Measurements from ENCODE around the gene ADGRD1.

DNA sequence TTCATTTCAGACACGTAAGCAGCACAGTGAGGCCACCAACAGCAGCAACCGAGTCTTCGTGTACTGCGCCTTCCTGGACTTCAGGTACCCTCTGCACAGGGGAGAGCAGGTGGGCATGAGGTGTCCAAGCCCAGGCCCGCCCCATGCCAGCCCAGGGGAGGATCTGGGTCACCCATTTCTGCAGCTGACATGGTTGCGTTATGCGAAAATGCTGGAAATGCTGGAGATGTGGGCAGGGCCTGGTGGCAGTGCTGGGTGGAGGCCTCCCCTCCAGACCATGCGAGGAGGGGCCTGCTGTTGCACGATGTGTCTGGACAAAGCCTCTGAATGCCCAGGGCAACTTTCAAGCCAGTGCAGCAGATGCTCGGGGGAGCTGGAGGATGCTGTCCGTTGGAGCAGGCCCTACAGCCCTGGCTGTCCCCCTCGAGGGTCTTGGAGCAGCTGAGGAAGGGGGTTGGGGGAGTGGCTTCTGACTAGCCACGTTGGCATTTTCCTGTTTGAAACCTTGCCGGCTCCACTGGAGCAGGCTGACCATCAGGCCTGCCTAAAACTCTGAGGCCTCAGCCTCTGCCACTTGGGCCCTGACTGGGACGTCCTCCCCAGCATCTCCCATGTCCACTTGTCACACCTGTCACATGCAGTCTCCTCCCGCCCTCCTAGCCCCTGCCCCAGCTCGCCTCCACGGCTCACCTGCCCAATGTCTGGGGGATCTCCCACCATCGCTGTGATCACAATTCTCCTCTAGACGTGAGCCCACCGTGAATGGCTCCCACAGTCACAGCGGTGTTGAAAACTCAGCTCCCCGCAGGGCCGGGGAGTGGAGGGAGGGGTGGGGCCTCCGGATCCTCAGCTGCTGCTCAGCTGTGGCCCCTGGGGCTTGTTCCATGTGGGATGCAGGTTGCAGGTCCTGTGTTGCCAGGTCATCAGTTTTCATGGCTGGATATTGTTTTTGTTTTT is 123.4 kb downstream of the ADGRD1 start:
- TF ChIP-seq, protein P1, sequence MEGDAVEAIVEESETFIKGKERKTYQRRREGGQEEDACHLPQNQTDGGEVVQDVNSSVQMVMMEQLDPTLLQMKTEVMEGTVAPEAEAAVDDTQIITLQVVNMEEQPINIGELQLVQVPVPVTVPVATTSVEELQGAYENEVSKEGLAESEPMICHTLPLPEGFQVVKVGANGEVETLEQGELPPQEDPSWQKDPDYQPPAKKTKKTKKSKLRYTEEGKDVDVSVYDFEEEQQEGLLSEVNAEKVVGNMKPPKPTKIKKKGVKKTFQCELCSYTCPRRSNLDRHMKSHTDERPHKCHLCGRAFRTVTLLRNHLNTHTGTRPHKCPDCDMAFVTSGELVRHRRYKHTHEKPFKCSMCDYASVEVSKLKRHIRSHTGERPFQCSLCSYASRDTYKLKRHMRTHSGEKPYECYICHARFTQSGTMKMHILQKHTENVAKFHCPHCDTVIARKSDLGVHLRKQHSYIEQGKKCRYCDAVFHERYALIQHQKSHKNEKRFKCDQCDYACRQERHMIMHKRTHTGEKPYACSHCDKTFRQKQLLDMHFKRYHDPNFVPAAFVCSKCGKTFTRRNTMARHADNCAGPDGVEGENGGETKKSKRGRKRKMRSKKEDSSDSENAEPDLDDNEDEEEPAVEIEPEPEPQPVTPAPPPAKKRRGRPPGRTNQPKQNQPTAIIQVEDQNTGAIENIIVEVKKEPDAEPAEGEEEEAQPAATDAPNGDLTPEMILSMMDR (IDR thresholded peaks at IDR 0.05; ENCODE audit: low read length), result no peak
- TF ChIP-seq EZH2 (IDR thresholded peaks at IDR 0.05; ENCODE audit: borderline replicate concordance, low read length), result no peak

All from OCI-LY1 (cell line).